Measurements from ENCODE around the gene AMMECR1.

Gene AMMECR1

DNA sequence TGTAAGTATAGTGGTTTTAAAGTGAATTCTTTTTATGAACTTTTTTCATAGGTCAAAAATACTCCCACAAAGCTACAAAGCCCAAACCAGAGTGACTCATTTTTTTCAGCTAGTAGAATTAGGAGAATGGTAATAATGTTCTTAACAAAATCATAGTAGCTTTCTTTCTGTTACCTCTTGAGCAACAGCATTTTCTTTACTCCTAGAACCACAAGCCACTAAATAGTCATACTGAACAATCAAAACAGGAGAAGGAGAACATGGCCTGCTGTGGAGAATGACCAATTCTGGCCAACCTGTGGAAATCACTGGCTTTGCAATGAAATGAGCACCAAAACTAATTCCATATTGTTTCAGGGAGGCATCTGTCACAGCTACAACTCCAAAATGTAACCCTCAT is 112.9 kb downstream of the AMMECR1 start:
- no peak for DNase-seq

DNA sequence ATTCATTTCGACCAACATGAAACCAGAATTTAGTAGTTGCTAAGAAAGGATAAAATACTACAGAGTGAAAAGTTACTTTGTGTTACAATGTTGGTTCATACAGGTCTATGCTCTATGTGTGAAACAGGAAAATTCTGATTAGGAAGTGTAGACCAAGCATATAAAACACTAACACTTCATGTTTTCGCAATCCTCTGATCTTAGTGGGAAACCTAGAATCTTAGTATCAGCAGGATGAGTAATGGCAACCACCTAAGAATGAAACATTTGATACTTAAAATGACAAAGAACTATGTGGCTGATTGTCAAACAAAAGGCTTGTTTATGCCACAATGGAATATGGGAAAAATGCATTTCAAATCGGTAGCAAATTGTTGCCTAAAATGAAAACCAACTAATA is 116.1 kb downstream of the AMMECR1 start:
- no peak for DNase-seq

DNA sequence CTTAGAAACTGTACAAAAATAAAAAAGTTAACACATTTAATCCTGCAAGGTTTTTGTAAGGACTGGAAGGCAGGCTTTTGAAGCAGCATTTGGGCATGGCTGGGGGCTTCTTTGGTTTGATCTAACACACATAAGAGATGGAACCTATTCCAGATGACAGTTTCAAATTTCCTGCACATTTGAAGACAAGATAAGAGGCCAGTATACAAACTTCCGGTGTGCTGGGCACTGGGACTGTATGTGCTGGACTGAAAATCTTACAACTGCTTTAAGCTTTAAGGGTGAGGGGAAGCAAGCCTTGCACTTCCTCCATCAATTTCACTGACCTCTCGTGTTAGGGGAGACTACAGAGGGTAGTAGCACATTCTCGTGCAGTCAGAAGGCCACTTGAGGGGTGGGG is 122.9 kb downstream of the AMMECR1 start:
- DNase-seq: no peak

DNA sequence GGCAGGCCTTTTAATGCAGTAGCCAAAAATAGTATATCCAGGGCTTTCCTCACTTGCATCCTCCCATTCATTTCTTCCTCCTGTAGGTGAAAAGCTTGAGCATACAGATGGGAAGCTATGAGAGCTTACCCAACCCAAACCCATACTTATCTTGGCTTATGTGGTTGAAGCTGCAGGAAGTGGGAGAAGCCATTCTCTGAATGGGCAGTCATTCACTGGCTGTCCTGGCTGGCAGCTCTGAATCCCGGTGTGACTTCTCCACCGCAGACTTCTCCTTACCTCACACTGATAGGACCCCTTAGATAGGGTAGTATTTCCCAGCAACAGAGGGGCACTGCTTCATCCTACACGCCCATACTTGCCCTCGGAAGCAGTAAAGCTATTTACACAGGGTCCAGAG is 125.4 kb downstream of the AMMECR1 start:
- DNase-seq: no peak

DNA sequence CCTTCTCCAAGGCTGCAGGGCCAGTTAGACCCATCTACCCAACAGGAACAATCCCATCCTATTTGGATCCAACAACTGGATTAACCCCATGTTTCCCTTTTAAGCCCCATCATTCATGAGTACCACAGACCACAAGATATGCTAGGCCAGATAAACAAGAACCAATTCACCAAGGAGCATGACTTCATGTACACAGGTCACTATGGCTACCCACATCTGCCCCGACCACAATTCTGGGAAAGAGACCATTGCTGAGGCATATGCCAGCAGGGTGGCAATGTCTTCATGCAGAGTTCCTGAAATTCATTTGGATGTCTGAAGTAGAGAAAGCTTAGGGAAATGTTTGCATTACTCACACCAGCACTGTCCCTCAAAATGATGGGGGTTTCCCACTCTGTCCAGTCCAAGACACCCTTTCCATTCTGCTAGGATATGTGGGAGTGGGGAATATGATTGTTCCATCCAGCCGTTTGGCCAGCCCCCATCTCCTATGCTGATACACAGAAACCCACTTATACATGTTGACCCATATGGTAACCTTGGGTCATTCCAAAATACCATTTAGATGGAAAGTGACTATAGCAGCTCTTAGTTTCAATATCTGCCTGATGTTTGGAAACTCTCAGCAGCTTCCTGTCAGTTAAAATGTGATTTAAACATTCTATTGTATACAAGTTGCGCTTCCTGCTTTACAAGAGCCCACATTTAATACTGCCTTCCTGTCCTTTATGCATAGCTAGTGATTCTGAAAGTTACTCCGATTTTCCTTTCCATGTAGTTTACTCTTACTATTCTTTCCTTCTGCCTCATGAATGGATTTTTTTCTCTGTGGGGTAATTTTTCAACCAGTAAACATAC is 129.0 kb downstream of the AMMECR1 start:
- no peak for DNase-seq

DNA sequence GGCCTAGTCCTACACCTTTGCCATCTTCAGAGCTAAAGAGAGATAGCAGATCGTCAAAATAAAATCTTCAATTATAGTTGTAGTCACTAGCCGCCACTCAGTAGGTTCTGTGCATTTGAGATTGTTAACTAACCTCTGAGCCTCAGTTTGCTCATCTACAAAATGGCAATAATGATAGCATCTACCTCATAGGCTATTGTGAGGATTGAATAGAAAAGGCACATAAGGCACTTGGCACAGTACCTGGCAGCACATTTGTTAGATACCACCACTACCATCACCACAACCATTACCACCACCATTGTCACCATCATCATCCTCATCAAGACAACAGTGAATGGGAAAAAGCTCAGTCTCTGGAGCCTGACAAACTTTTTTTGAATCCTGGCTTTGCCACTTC is 134.6 kb downstream of the AMMECR1 start:
- DNase-seq: no peak

DNA sequence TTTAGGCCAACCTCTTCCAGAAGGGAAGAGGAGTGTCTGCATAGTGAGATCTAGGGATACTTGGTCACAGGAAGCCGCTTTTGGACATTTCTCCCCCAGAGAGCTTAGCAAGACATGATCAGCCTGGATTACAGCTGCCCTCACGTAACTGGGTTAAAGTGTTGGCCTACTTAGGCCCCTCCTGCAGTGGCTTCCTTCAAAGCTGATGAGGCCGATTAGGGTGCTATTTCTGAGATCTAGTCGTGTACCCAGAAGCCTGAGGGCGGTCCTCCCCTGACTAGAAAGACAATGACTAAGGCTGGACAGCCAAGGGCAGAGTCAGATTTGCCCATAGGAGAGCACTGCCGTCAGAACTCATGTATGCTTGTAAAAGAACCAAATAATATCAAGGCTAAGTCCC is 135.0 kb downstream of the AMMECR1 start:
- DNase-seq: no peak

DNA sequence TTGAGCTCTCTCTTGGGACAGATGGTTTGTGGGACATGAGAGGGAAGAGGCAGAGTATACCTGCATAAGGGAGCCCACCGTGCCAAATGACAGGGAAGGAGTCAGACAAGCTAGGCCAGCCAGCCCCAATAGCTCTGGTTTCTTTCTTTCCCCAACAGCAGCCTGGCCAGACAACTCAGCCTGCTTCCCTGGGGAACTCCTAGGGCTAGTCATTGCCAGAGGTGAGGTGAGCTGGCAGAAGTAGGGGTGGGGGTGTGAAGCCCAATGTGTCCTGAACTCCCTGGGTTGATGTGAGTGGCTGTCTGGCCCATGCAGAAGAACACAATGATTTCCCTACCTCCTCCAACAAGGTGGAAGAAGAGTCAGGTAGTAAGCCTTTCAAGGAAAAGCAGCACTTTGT is 135.5 kb downstream of the AMMECR1 start:
- DNase-seq: no peak

DNA sequence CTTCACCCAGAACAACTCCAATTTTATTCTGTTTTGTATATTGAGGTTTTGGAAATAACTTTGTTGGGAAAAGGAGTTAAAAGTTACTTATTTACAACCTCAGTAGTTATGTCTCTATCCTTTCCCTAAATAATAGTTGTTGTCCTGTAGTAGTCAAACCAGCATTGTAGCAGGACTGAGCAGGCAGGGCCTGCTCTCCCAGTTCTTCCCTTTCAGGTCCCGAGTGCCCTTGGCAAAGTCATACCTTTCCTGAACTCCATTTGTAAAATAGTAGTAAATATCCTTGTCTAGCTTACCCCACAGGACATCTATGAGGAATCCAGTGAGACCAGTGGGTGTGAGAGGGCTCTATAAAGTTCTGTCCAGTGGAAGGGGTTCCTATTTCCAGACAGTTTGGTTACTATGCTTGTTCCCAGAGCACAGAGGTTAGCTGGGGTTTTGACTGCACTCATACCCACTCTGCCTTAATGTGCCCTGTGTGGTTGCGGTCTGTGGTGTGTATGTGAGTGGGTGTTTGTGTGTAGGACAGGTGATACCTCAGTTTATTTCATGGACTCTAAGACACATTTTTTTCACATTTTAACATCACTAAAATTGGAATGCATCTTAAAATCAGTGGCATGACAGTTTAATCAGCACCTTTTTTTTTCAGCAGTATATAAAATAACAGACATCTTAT is 136.3 kb downstream of the AMMECR1 start:
- no peak for DNase-seq

DNA sequence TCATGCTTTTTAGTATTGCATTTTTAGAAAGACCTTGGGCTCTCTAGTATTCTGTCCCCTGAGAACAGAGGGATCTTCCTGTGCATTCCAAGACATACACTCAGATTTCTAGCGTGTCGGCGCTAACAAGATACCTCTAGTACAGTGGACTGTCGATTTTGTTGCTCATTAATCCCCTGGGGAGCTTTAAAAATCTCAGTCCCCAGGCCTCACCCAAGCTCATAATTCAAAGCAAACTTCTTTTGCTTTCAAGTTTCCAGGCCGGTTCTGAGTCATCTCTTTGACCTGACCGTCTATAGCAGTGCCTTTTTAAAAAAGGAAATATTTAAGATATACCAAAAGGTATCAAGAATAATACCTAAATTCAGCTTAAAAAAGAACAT is 137.0 kb downstream of the AMMECR1 start:
- DNase-seq: no peak

DNA sequence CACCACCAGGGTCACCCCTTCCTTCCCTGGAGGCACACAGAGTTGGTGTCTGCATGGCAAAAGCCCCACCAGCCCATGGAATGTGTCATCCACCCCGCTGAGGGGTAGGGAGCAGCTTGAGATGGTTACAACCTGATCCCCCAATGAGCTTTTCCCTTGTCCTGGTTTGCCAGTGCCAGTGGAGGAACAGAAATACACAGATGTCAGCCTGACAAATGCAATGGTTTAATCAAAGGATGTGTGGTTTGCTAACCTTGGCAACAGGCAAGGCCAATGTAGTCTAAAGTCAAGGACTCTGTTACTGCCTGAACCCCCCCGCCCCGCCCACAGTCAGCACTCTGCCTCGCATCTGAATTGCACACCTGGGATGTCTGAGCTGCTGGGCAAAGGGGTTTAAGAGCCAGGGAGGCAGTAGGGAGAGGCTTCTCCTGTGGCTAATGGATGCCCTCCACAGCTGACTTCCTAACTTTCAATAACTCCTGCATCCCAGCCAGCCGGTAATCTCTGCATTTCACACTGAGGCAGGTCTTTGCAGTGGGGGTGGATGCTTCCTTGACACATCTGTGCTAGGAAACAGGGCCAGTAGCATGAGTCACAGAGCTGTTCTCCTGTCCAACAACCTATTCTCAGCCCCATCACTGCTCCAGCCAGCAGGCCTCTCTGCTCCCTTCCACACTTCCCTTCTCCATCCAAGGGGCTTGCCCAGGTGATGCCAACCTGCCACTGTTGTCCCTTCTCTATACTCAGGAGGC is 137.5 kb downstream of the AMMECR1 start:
- no peak for DNase-seq

DNA sequence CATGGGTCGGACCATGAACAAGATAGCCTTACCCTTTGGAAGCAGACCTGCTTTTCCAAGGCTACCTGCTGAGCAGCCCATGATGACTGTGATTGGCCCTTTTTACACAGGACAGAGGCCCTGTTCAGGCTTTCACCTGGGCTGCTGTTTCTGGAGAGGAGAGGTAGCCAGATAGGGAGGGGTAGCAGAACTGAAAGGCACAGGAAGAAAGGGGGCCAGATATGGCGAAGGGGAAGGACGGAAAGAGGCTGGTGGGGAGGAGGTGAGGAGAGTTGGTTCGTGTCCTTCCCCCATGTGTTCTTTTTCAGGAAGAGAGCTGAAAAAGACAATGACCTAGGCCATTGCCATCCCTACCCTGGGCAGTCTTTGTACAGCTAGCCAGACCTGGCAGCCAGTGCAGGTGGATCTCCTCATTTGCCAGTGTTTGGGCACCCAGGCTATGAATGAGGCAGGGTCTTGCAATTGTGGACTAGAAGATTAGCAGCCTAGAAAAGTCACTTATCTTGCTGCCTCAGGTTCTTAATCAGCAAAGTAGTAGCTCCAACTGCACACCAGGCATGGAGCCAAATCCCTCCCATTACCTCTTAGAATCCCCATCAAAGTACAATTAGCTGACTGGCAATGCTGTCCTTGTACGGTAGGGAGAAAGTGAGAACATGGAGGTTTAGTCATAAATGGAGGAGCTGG is 139.6 kb downstream of the AMMECR1 start:
- DNase-seq: no peak

DNA sequence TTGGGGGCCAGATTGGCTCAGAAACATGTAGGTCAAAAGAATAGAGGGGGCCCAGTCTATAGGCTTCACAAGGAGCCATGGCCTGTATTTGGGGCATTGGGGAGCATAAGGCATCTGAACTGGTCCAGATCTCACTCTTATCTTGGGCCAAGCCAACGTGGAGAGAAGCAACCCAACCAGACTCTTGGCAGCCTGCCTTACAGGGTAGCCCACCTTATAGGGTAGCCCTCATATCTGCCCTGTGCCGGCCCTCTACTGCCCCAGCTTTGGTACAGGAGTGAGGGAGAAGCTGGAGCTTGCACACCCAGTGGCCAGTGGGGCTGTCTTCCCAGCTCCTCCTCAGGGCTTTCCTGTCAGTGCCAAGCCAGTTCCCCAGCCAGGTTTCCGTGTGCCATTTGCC is 142.2 kb downstream of the AMMECR1 start:
- DNase-seq: no peak

DNA sequence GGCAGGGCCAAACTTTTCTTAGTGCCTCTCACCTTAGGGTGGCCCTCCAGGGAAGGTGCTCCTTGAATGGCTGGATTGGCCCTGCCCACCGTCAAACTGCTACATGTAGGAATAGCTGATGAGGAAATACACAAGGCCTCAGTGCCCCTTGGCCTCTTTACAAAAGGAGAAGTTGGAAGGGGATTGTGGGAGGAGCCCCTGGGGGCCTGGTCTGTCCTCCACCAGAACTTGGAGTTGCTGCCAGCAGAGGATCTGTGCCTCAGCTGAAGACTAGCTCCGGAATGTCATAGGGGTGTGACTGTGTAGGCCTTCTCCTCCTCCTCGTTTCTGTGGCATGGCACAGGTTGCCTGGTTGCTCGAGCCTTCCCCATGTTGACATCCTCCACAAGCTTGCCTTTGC is 142.7 kb downstream of the AMMECR1 start:
- DNase-seq: no peak

DNA sequence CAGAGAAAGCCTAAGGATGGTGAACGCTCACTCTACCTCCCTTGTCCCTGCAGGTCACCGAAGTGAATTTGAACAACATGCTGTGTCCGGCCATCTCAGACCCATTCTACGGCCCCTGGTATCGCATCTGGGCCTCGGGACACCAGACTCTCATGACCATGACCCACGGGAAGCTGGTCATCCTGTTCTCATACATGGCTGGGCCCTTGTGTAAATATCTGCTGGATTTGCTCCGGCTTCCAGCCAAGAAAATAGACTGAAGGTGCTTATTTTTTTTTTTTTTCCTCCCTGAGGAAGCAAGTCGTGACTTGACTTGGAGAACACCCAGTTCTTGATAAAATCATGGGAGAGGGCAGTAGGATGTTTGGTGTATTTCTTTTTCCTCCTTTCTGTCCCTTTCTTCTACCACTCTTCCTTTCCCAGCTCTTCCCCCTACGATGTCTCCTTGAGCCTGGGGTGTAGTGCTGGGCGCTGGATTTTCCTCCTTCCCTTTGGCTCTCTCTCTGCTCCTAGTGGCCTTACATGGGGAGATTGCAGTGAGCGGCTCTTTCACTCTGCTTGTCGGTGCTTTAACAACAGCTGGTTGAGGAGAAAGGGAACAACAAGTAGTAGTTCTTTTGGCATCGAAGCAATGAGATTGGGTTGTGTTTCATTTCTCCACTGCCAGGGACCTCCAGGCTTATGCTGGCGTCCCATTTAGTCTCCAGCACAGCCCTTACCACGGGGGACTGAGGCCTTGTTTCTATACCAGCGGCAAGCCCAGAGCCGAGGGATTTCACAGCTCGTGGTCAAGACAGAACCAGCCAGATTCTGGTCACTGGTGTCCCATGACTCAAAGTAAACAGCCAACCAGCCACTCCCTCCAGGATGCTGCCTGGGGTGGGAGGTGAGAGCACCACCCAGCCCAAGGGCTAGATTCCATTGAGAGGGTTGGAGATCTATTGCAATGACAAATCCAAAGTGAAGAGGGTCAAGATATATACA is 144.4 kb downstream of the AMMECR1 start:
- DNase-seq: no peak

DNA sequence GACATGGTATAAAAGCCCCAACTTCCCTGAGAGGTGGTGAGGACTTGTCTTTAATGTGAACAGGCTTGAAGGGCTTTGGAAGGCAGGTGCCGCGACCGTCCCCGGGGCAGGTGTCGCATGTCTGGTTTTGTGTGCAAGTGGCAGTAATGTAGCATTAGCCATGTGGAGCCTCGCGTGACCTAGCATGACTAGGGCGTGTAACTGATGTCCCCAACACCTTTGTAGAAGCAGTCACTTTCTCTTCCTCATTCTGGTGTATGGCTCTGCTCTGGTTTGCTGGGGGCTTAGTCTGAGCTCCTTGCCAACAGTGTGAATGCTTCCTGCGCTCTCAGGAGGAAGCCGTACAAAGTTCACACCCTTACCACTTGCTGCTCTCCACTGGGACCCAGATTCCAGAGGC is 145.7 kb downstream of the AMMECR1 start:
- no peak for DNase-seq

DNA sequence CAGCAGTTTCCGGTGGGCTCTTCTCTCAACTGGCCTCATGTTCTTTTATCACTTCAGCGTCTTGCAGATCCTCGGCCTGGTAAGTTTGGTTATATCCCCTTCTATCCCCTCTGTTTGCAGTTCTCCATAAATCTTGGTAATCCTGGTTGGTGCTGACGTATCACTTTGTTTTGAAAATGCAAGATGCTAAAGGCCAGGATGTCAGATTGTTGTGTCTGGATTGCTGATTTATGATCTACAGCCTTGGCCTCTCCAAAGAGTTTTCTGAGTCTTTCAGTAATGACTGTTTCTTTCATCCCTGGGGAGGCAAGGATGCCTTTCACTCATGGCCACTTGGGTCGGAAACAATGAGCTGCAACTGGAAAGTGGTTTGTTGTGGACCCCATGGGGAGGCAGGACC is 146.4 kb downstream of the AMMECR1 start:
- DNase-seq: no peak

DNA sequence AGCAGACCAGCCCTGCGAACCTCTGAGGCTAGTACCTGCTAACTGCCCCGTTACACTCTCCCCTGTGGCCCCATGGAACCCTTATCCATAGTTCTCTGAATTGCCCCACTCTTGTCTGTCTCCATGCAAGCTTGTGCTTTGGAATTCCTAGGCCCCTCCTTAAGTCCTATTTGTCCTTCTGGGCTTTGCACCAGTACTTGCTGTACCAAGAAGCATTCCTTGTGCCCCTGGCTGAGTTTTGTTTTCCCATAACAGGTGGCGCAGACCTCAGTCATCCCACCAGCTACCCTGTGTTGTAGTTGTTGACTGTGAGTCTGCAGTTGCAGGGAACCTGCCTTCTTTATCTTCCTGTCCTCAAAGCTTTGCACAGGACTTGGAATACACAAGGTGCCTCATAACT is 147.9 kb downstream of the AMMECR1 start:
- no peak for DNase-seq

DNA sequence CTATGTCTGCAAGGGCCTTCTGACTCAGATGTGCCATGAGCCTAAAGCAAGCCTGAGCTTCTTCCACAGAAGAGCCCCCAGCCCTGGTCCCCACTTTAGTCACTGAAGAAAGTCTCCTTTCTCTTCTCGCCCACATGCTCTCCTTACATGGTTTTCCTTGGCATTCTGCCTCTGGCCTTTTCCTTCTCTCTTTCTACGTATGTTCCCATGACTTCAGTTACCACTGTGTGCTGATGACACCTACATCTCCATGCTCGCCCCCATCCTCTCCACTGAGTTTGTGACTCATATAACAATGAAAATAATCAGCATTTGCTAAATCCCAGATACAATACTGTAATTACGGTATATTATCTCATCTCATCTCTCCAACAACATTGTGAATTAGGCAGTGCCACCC is 149.3 kb downstream of the AMMECR1 start:
- DNase-seq: no peak

DNA sequence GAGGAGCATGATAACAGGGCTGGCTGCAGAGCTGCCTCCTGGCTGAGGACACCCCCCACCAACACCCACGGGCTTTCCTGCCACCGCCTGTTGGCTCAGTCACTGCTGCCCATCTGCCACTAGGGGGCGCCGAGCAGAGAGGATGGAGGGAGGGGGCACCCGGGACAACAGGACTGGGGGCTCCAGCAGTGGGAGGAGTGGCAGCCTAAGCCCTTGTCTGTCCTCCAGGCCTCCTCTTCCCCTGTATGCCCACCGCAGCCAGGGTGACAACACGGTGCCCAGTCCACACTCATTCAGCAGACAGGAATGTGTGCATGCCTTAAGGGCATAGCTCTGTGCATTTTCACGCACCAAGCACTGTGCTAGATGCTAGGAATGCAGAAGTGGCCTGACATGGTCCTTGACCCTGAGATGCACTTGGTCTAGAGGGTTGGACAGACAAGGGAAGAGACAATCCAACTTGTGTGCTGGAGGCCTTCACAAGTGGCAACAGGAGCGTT is 149.9 kb downstream of the AMMECR1 start:
- peak; percentile 1 to 40 (median 10) for DNase-seq

DNA sequence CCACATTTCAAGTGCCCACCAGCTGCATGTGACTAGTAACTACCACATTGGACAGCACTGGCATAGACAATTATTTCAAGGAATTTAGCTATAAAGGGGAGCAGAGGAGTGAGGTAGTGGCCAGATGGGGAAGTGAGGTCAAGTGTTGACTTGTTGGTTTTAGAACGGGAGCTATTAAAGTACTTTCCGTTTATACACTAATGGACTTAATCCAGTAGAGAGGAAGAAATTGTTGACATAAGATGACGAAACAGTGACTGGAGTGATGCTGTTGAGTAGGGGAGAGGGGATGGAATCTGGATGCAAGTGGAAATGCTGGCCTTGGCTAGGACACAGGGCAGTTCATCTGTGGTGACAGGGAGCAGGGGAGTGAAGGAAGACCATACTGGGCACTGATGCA is 154.4 kb downstream of the AMMECR1 start:
- DNase-seq: no peak

DNA sequence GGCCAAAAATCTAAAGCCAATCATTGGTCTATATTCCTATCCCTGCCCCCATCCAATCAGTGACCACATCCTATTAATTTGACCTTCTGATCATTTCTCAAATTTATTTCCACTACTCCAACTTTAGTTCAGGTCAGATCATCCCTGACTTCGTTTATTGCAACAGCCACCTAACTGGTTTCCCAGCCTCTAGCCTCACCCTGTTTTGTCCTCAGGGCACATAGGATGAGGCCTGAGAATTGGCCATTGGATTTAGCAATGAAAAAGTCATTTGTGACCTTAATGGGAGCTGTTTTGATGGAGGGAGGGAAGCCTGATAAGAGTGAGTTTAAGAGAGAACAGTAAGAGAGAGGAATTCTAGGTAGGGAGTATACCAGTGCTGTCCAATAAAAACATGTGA is 155.0 kb downstream of the AMMECR1 start:
- no peak for DNase-seq

Data from stimulated activated naive CD4-positive, alpha-beta T cell (primary cell).